Vagina (tissue), 2 donors: Measurements from ENCODE around the gene MAPK11. TPM values are rescaled to one million over a fixed set of nuclear protein-coding genes. Genes with fewer than 3 reads are reported as not detected.

Experiments
- DNase-seq, 2 donors: peaks; one replicate each; pipeline ENCODE4 v3.0.0-alpha.2; 2017; ENCODE audit errors: extremely low spot score in 2 of 2
- H3K27ac ChIP-seq: fragments of 200-600 bp; sonication (generic); one replicate; pipeline ENCODE4 v1.5.1; 2019
- H3K27me3 ChIP-seq: fragments of 200-600 bp; sonication (generic); one replicate; pipeline ENCODE4 v1.5.1; 2019
- H3K36me3 ChIP-seq, 2 donors: fragments of 200-600 bp; sonication (generic); one replicate each; pipeline ENCODE4 v1.5.1; 2017 to 2019
- H3K4me1 ChIP-seq: fragments of 200-600 bp; sonication (generic); one replicate; pipeline ENCODE4 v1.5.1; 2019
- H3K4me3 ChIP-seq, 2 donors: fragments of 200-600 bp; sonication (generic); 1 replicate in 1 of 2; 2 replicates in 1 of 2; pipeline ENCODE4 v1.5.1; 2016 to 2019
- H3K9me3 ChIP-seq: fragments of 200-600 bp; sonication (generic); one replicate; pipeline ENCODE4 v1.5.1; 2019
- POLR2A ChIP-seq, 2 donors: fragments of 450-650 bp; IDR thresholded peaks; one replicate each; pipeline ENCODE4 v1.6.1; 2017; ENCODE audit warnings: antibody characterized with exemption in 2 of 2, mild to moderate bottlenecking in 2 of 2, moderate library complexity in 2 of 2
- POLR2AphosphoS5 ChIP-seq, 2 donors: sonication (generic); formaldehyde crosslinking; IDR thresholded peaks; one replicate each; pipeline ENCODE4 v1.9.0; 2017; ENCODE audit warnings: antibody characterized with exemption in 2 of 2, mild to moderate bottlenecking in 2 of 2, low read depth in 1 of 2; ENCODE audit not compliant: insufficient read depth in 1 of 2
- intact Hi-C: fragments of 100-400 bp; cut with DNase I; formaldehyde crosslinking; loops from one replicate; pipeline ENCODE4 v1.15.1; 2023
- total RNA-seq: library from RNA; depleted of rRNA; stranded (reverse); fragments of >200 nt; gene quantifications from one replicate; pipeline ENCODE4 v1.2.3, GENCODE V29; 2016
- TF ChIP-seq, protein P1 (sequence below), 3 experiments: fragments of 450-650 bp in 2 of 3; fragments of 200-600 bp in 1 of 3; sonication (generic) in 1 of 3; IDR thresholded peaks; one replicate each; pipeline ENCODE4 v1.5.1; 2017 to 2019; ENCODE audit warnings: antibody characterized with exemption in 3 of 3, mild to moderate bottlenecking in 2 of 3, moderate library complexity in 2 of 3

Gene MAPK11
- total RNA-seq, 1 donor from 2014 or later: 7.4 TPM

DNA sequence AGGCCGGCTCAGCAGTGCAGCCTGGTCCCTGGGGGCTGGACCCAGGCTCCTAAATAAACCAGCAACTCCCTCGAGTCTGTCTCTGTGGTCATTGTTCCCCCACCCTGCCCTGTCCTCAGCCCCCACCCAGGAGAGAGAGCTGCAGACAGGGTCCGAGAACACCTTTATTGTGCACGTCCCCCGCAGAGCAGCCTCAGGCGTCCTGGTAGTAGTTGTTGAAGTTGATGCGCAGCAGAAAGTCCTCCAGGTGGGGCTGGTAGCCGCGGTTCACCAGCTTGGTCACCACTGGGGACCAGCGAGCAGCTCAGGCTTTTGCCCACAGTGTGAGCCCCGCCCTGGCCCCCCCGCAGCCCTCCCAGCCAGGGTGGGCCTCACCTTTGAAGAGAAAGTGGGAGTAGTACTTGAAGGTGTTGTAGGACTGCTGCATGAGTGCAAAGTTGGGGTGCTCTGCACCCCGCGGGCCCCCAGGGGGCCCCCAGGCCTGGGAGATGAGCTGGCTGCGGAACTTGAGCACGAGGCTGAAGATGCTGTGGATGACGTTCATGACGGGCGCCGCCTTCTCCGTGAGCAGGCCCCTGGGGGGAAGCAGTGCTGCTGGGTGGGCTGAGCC, 52.5 kb downstream of the MAPK11 start:
- intact Hi-C loops: no loop called here
- no peak overlapping the region for H3K27ac ChIP-seq
- no peak for DNase-seq
- peaks cover 0 to 83% of the 10 kb centered on the region in 2 donors for H3K36me3 ChIP-seq
- H3K4me1 ChIP-seq: no peaks in the 10 kb centered on the region
- H3K27me3 ChIP-seq: no peaks in the 10 kb centered on the region
- no peaks in the 10 kb centered on the region for H3K9me3 ChIP-seq
- TF ChIP-seq POLR2A (IDR thresholded peaks at IDR 0.05) (no peak), POLR2AphosphoS5 (IDR thresholded peaks at IDR 0.05; ENCODE audit: insufficient read depth in 1 of 2, low read depth in 1 of 2) (no peak)
- TF ChIP-seq, protein P1, sequence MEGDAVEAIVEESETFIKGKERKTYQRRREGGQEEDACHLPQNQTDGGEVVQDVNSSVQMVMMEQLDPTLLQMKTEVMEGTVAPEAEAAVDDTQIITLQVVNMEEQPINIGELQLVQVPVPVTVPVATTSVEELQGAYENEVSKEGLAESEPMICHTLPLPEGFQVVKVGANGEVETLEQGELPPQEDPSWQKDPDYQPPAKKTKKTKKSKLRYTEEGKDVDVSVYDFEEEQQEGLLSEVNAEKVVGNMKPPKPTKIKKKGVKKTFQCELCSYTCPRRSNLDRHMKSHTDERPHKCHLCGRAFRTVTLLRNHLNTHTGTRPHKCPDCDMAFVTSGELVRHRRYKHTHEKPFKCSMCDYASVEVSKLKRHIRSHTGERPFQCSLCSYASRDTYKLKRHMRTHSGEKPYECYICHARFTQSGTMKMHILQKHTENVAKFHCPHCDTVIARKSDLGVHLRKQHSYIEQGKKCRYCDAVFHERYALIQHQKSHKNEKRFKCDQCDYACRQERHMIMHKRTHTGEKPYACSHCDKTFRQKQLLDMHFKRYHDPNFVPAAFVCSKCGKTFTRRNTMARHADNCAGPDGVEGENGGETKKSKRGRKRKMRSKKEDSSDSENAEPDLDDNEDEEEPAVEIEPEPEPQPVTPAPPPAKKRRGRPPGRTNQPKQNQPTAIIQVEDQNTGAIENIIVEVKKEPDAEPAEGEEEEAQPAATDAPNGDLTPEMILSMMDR (IDR thresholded peaks at IDR 0.05): no peak
- no peak overlapping the region for H3K4me3 ChIP-seq

DNA sequence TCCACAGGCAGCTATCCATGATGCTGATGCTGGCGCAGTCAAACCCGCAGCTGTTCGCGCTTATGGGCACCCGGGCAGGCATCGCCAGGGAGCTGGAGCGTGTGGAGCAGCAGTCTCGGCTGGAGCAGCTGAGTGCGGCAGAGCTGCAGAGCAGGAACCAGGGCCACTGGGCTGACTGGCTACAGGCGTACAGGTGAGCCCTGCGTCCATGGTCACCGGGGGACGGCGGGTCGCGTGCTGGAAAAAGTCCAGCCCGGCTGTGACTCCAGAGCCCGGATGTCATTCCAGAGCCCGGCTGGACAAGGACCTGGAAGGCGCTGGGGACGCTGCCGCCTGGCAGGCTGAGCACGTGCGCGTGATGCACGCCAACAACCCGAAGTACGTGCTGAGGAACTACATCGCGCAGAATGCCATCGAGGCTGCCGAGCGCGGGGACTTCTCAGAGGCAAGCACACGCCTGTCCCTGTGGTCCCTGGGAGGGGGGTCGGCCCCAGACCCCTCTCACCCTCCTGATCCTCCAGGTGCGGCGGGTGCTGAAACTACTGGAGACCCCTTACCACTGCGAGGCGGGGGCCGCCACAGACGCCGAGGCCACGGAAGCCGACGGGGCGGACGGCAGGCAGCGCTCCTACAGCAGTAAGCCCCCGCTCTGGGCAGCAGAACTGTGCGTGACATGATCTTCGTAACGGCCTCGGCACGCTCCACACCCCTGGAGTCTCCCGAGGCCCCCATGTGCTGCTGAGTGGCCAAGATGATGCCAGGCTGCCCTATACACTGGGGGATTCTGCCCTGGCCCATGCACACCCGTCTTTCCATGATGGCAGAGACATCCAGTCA, 53.3 kb downstream of the MAPK11 start:
- intact Hi-C loops: no loop called here
- H3K27ac ChIP-seq: no peak overlapping the region
- no peak overlapping the region for H3K4me3 ChIP-seq
- TF ChIP-seq POLR2AphosphoS5 (IDR thresholded peaks at IDR 0.05; ENCODE audit: insufficient read depth in 1 of 2, low read depth in 1 of 2): no peak
- no peak for TF ChIP-seq POLR2A (IDR thresholded peaks at IDR 0.05)
- TF ChIP-seq, protein P1 (IDR thresholded peaks at IDR 0.05): no peak
- no peaks in the 10 kb centered on the region for H3K4me1 ChIP-seq
- H3K36me3 ChIP-seq: peaks cover 0 to 83% of the 10 kb centered on the region in 2 donors
- no peak for DNase-seq
- no peaks in the 10 kb centered on the region for H3K27me3 ChIP-seq
- H3K9me3 ChIP-seq: no peaks in the 10 kb centered on the region

- H3K36me3 ChIP-seq: peaks cover 0 to 82% of the 10 kb centered on the region in 2 donors
- H3K9me3 ChIP-seq: no peaks in the 10 kb centered on the region
- intact Hi-C loops: no loop called here
- H3K27me3 ChIP-seq: no peaks in the 10 kb centered on the region
- TF ChIP-seq POLR2A (IDR thresholded peaks at IDR 0.05) (no peak), POLR2AphosphoS5 (IDR thresholded peaks at IDR 0.05; ENCODE audit: insufficient read depth in 1 of 2, low read depth in 1 of 2) (no peak)
- TF ChIP-seq, protein P1 (IDR thresholded peaks at IDR 0.05): no peak
- no peak overlapping the region for H3K4me3 ChIP-seq
- DNase-seq: no peak
- no peaks in the 10 kb centered on the region for H3K4me1 ChIP-seq
- no peak overlapping the region for H3K27ac ChIP-seq
These were observed 54.0 kb downstream of the MAPK11 start for GRCh38 chr22:50216055-50216683.

- Histone ChIP-seq H3K27me3 (no peaks in the 10 kb centered on the region), H3K27ac (no peak overlapping the region), H3K4me3 (no peak overlapping the region), H3K4me1 (no peaks in the 10 kb centered on the region), H3K36me3 (peaks cover 0 to 82% of the 10 kb centered on the region in 2 donors), H3K9me3 (no peaks in the 10 kb centered on the region)
- intact Hi-C loops: no loop called here
- no peak for DNase-seq
- TF ChIP-seq, protein P1 (IDR thresholded peaks at IDR 0.05): no peak
- TF ChIP-seq POLR2A (IDR thresholded peaks at IDR 0.05) (no peak), POLR2AphosphoS5 (IDR thresholded peaks at IDR 0.05; ENCODE audit: insufficient read depth in 1 of 2, low read depth in 1 of 2) (no peak)
These were observed 54.7 kb downstream of the MAPK11 start for GRCh38 chr22:50215297-50216054.

Other genes starting within 250 kb of the MAPK11 start
- not detected for gene TTLL8, start 212.1 kb downstream of the MAPK11 start, total RNA-seq
- gene MLC1, start 185.0 kb downstream of the MAPK11 start, total RNA-seq: 29.2 TPM
- gene MOV10L1, start 180.4 kb downstream of the MAPK11 start, total RNA-seq: 0.98 TPM
- gene PANX2, start 99.6 kb downstream of the MAPK11 start, total RNA-seq: 4.2 TPM
- 40.3 TPM for gene TRABD, start 84.5 kb downstream of the MAPK11 start, total RNA-seq
- 39.0 TPM for gene SELENOO, start 69.4 kb downstream of the MAPK11 start, total RNA-seq
- gene TUBGCP6, start 25.4 kb downstream of the MAPK11 start, total RNA-seq: 45.4 TPM
- gene HDAC10, start 19.1 kb downstream of the MAPK11 start, total RNA-seq: 29.2 TPM
- 15.0 TPM for gene MAPK12, start 8.7 kb downstream of the MAPK11 start, total RNA-seq
- 180 TPM for gene PLXNB2, start 37.3 kb upstream of the MAPK11 start, total RNA-seq
- gene DENND6B, start 56.6 kb upstream of the MAPK11 start, total RNA-seq: 2.7 TPM
- 49.1 TPM for gene PPP6R2, start 72.9 kb upstream of the MAPK11 start, total RNA-seq
- 37.3 TPM for gene SBF1, start 204.7 kb upstream of the MAPK11 start, total RNA-seq
- not detected for gene ADM2, start 211.2 kb upstream of the MAPK11 start, total RNA-seq
- not detected for gene MIOX, start 216.5 kb upstream of the MAPK11 start, total RNA-seq
- 57.0 TPM for gene LMF2, start 237.3 kb upstream of the MAPK11 start, total RNA-seq
- gene NCAPH2, start 237.8 kb upstream of the MAPK11 start, total RNA-seq: 45.7 TPM